Hepatocyte (in vitro differentiated cells): ENCODE data around the gene C4orf50.

Experiments
- CTCF ChIP-seq: fragments of 200-600 bp; sonication (generic); IDR thresholded peaks from 2 replicates; pipeline ENCODE4 v1.5.1; 2016; ENCODE audit warnings: antibody characterized with exemption, mild to moderate bottlenecking; ENCODE audit not compliant: poor library complexity
- EZH2 ChIP-seq: fragments of 200-600 bp; sonication (generic); IDR thresholded peaks from 2 replicates; pipeline ENCODE4 v1.6.1; 2016; ENCODE audit warnings: antibody characterized with exemption, mild to moderate bottlenecking, borderline replicate concordance

GRCh38 chr4:5974321-5974720 lies 43.9 kb downstream of the C4orf50 start:
- TF ChIP-seq EZH2: no peak
- TF ChIP-seq CTCF: no peak
